ENCODE results near the gene CYP46A1.
"Not testable (repeated sequence)": the region's sequence is repeated elsewhere in the genome, so short reads cannot be mapped to it uniquely, and the experiment has no call there.

The CYP46A1 gene

DNA sequence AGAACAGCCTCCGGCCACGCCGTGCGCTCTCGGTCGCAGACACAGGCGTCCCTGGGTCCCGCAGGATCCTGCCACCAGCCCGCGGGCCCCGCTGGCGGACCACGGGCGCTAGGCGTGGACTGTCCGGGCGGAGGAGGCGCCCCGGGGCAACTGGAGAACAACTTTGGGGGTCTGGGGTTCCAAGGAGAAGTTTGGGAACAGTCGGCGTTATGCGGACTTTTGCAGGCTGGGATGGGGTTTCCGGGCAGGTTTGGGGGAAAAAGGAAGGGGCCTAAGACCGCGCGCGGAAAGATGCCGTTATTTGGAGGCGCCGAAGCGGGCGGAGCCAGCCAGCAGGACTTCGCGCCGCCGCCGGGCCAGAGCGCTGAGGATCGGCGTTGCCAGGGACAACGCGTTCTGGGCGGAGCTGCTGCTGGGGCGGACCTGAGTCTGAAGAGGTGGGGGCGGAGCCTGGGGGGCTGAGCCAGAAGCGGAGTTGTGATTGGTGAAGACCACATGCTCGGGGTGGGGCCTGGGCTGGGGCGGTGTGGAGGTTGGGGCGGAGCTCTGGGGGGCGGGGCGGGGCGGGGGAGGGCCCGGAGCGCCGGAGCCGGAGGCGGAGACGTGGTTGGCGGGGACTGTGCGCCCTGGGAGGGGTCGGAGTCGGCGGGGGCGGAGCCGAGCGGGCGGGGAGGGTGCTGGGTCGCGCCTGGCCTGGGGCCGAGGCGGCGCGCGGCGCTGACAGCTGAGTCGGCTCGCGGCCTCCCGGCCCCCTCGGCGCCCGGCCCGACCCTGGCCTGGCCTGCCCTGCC is at the start of gene CYP46A1:
Gene CYP46A1 (plus strand): TSS at position 680 of the 791 bp plus-strand sequence. CDS start 120 bp downstream, outside the sequence.
- peak; percentile 99 for DNase-seq

DNA sequence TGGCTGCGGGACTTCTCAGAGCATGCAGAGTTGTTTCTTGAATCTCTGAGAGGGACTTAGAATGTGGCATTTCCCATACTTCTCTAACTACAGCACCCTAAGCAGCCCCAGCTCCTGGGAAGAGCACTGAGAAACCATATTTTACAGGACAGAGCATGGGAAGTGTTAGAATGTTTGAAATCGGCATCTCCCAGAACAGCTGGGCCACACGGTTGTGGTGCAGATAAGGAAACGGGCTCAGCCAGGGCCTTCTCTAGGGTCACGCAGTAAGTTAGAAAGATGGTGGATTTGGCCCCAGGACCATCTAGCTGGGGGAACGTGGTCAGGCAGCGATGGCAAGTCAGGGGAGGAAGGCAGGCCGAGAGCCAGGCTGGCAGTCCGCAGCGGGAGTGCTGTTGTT is 49.7 kb upstream of the CYP46A1 start:
- no peak for DNase-seq

GRCh38 chr14:99635116-99635515 is 49.0 kb upstream of the CYP46A1 start:
- DNase-seq, result no peak

GRCh38 chr14:99636487-99636886 is 47.6 kb upstream of the CYP46A1 start:
- no peak for DNase-seq

GRCh38 chr14:99637624-99638023 is 46.5 kb upstream of the CYP46A1 start:
- no peak for DNase-seq

- not testable (repeated sequence) for DNase-seq
Observed at GRCh38 chr14:99642771-99643170, 41.3 kb upstream of the CYP46A1 start.

DNA sequence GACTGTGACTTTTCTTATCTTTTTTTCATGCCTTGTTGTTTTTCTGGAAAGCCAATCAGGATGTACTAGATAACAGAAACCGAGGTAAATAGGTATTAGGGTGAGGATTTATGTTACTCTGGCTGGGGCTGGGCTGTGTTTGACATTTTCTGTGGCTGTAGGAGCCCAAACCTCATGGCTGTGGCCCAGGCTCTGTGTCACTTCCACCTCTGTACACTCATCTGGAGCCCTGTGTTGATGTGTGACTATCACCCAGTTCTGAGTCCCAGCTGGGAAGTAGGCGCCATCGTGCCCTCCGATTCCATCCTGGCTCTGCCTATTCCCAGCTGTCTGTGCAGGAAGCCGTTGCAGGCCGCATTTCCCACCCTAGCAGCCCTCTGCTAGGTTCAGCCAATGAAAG is 40.8 kb upstream of the CYP46A1 start:
- no peak for DNase-seq

DNA sequence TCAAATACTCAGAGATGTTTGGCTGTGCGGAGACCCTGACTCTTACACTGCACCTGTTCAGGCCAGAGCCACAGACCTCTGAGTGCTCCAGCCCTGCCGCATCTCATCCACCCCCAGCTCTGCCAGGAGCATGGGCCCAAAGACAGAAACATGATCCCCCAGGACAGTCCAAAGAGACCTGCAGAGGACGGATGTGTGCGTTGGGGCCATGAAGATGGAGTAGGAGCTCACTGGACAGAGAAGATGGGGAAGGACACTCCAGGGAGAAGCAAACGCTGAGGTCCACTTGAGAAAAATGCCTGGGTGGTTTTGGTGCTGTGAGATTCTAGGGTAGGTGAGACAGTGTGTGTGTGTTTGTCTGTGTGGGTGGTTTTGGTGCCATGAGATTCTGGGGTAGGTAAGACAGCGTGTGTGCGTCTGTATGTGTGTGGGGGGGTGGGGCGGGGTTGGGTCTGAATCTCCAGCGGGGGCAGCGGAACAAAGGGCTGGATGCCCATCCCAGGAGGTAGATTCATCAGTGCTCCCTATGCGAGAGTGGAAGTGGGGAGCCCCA is 40.0 kb upstream of the CYP46A1 start:
- DNase-seq, result no peak

DNA sequence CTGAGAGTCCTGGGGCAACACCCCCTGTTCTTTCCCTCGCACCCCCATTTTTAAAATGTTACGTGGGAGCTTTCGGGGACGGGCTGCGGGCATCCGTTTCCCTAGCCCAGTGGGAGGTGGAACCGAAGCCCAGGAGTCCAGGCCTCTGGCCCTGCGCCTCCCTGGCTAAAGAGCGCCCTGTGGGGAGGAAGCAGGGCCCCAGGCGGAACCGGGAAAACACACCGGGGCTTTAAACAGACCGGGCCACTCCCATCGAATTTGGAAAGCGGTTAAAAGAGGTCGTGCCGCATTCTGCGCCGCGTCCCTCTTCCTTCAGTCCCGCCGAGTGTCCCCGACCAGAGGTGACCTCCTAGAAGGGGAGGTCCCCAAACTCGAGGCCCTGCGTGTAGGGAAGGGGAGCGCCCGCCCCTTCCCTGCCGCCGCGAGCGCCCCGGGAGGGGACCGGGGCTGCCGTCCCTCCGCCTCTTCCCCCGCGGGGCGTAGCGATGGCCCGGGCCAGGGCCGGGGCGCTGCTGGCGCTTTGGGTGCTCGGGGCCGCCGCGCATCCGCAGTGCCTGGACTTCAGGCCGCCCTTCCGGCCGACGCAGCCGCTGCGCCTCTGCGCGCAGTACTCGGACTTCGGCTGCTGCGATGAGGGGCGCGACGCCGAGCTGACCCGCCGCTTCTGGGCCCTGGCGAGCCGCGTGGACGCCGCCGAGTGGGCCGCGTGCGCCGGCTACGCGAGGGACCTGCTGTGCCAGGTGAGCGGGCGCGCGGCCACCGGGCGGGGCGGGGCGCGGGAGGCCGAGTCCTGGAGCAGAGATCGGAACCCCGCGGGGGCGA is 39.2 kb upstream of the CYP46A1 start, which contains the start of gene HHIPL1:
Gene HHIPL1 (plus strand): TSS at position 407 of the 822 bp plus-strand sequence. CDS start 79 bp downstream, at position 486.
- no peak for DNase-seq

- no peak for DNase-seq
Observed at GRCh38 chr14:99645545-99646505, 38.3 kb upstream of the CYP46A1 start.

- DNase-seq, result no peak
Observed at GRCh38 chr14:99647411-99647810, 36.7 kb upstream of the CYP46A1 start.

DNA sequence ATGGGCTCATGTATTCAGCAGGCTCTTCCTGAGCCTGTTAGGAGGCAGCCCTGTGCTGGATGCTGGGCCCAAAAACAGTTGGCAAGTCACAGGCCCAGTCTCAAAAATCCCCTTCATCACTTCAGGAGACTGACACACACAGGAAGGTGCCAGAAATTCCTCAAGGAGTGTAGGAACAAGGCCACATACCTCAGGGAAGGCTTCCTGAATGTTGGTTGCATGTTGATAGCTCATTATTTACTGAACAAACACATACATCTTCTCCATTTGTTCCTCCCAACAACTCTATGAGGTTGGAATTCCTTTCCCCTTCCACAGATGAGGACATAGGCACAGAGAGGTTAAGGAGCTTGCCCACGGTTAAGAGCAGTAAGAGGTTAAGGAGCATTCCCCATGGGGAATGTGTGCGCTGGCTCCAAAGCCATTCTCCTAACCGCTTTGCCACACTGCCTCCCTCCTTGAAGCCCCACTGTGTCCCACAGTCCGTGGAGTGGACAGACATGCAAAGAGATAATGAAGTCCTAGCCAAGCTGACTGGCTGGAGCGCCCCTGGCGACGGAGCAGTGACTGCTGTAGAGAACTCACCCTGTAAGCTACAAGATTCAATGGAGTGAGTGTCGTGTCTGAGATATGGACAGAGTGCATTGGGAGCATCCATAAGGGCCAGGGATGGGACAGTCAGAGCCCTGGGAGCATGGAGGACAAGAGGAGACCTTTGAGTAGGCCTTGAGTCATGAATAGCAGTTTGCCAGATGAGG is 35.9 kb upstream of the CYP46A1 start:
- no peak for DNase-seq

DNA sequence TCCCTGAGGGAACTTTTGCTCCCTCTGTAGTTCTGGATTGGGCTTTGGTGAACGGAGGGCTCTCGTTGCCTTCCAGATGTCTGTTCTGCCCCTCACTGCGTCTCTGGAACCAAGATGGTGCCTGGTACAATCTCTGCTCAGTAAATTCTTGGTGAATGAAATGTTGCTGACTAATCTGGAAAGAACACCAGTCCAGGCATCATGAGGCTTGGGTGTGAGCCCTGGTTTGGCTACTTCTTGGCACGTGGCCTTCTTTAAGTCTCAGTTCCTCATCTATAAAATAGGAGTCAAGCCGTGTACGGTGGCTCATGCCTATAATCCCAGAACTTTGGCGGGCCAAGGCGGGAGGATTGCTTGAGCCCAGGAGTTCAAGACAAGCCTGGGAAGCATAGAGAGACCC is 34.9 kb upstream of the CYP46A1 start:
- no peak for DNase-seq

GRCh38 chr14:99649643-99650042 is 34.5 kb upstream of the CYP46A1 start:
- DNase-seq, result no peak

GRCh38 chr14:99650189-99650588 is 33.9 kb upstream of the CYP46A1 start:
- no peak for DNase-seq

GRCh38 chr14:99651953-99652746 is 31.9 kb upstream of the CYP46A1 start:
- no peak for DNase-seq

GRCh38 chr14:99654235-99654985 is 29.7 kb upstream of the CYP46A1 start:
- no peak for DNase-seq

GRCh38 chr14:99655521-99655920 is 28.6 kb upstream of the CYP46A1 start:
- DNase-seq, result no peak

DNA sequence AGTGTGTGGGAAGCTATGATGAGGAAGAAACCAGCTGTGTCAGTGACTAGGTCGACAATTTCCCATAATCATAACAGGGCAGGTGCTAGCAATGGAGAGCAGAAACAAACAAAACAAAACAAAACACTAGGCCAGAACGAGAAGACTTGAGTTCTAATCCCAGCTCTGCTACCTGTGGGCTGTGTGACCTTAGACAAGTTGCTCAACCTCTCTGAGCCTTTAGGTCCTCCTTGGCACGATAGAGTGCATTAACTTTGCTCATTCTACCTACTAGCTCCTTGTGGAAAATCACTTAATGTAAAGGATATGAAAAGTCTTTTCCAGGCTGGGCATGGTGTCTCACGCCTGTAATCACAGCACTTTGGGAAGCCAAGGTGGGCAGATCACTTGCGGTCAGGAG is 27.9 kb upstream of the CYP46A1 start:
- no peak for DNase-seq

DNA sequence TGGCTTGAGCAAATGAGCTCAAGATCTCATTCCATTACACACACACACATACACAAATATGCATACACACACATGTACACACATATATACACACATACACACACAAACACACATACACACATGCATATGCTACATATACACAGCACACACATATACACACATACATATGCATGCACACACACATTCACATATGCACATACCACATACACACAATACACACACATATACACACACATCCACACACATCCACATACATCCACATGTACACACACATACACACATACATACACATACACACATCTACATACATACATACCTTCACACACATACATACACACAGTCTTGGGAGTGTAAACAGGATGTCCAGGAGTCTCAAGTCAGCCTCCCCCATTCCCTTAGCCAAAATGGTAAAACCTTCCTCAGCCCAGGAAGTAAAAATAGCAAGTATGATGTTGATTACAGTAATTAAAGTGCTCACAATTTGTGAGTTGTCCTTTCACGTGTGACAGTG is 26.4 kb upstream of the CYP46A1 start:
- no peak for DNase-seq
